ENCODE data around the gene MGME1. TPM values are rescaled to one million over a fixed set of nuclear protein-coding genes. Genes with fewer than 3 reads are reported as not detected.

Gene MGME1
- total RNA-seq (10 to 100 TPM; 29.2 to 31.8 TPM), polyA plus RNA-seq (11.9 TPM)

- ChIA-PET POLR2A (interaction anchor here (1.0 to 2.7 kb wide), 5 partner anchors 13 to 538 kb away, joined by 3 to 17 read pairs (median 4); partner anchors contain the start of genes RRBP1 and ZNF133), CTCF (interaction anchor here (0.8 to 4.1 kb wide), 7 partner anchors 27 to 399 kb away, joined by 3 to 22 read pairs (median 4); partner anchors contain the start of genes DSTN, KAT14, PET117 and RRBP1)
- H3K36me3 Mint-ChIP-seq, result peaks cover 0 to 33% (median 0%) of the 10 kb centered on the region in 3 donors
- Histone ChIP-seq H3K27ac (ENCODE audit: low read depth, low read length) (peak within 1 kb of the TSS; percentile 90), H3K4me3 (ENCODE audit: low read length) (peak within 1 kb of the TSS; percentile 95), H3K4me1 (ENCODE audit: insufficient read depth, low read length) (peaks cover 61% of the 10 kb centered on the region), H3K27me3 (ENCODE audit: insufficient read depth, low read length, poor library complexity, severe bottlenecking) (no peaks in the 10 kb centered on the region), H3K36me3 (ENCODE audit: insufficient read depth, low read length) (no peaks in the 10 kb centered on the region), H3K9me3 (ENCODE audit: low read length) (no peaks in the 10 kb centered on the region)
- H3K4me1 Mint-ChIP-seq, result peaks cover 68 to 83% (median 78%) of the 10 kb centered on the region in 3 donors
- H3K27me3 Mint-ChIP-seq, result no peaks in the 10 kb centered on the region
- peak; percentile 97 to 99 (median 99) for DNase-seq
- H3K27ac Mint-ChIP-seq, result peak within 1 kb of the TSS; percentile 97 to 99 (median 98)
- H3K9me3 Mint-ChIP-seq, result no peaks in the 10 kb centered on the region
- H3K4me3 Mint-ChIP-seq, result peak within 1 kb of the TSS; percentile 92 to 98 (median 96)
These were observed at the start of gene MGME1, which contains the start of gene SNX5 for GRCh38 chr20:17968366-17969277. Gene MGME1 (plus strand): TSS chr20:17969018. CDS start chr20:17969860, 842 bp downstream. Gene SNX5 (minus strand): TSS chr20:17968794. CDS start chr20:17968425, 369 bp downstream.

DNA sequence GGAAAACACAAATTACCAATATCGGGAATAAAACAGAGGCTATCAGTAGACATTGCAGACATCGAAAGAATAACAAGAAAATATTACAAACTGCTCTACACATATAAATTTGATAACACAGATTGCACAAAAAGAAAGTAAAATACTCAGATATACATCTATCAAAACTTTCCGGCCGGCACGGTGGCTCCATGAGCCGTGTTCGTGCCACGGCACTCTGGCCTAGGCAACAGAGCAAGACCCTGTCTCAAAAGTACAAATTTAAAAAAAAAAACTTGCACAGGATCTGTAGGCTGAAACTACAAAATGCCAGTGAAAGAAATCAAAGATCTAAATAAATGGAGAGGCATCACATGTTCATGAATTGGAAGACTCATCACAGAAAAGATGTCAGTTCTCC lies 49.7 kb upstream of the MGME1 start:
- H3K27me3 ChIP-seq (ENCODE audit: insufficient read depth, low read length, poor library complexity, severe bottlenecking), result no peaks in the 10 kb centered on the region
- Mint-ChIP-seq H3K27ac (no peak overlapping the region), H3K9me3 (no peaks in the 10 kb centered on the region), H3K27me3 (peaks cover 8 to 20% of the 10 kb centered on the region in 2 donors), H3K36me3 (no peaks in the 10 kb centered on the region), H3K4me1 (no peaks in the 10 kb centered on the region), H3K4me3 (no peak overlapping the region)
- no peaks in the 10 kb centered on the region for H3K36me3 ChIP-seq (ENCODE audit: insufficient read depth, low read length)
- H3K9me3 ChIP-seq (ENCODE audit: low read length), result no peaks in the 10 kb centered on the region
- POLR2A ChIA-PET, result no interaction called here
- CTCF ChIA-PET, result no interaction called here
- H3K4me1 ChIP-seq (ENCODE audit: insufficient read depth, low read length), result no peaks in the 10 kb centered on the region
- no peak overlapping the region for H3K4me3 ChIP-seq (ENCODE audit: low read length)
- H3K27ac ChIP-seq (ENCODE audit: low read depth, low read length), result no peak overlapping the region
- no peak for DNase-seq

GRCh38 chr20:17921774-17922173 lies 47.0 kb upstream of the MGME1 start:
- H3K4me3 ChIP-seq (ENCODE audit: low read length), result no peak overlapping the region
- H3K9me3 ChIP-seq (ENCODE audit: low read length), result no peaks in the 10 kb centered on the region
- no peak overlapping the region for H3K4me3 Mint-ChIP-seq
- no peaks in the 10 kb centered on the region for H3K36me3 ChIP-seq (ENCODE audit: insufficient read depth, low read length)
- POLR2A ChIA-PET, result no interaction called here
- H3K27ac Mint-ChIP-seq, result no peak overlapping the region
- no peaks in the 10 kb centered on the region for H3K4me1 ChIP-seq (ENCODE audit: insufficient read depth, low read length)
- no peak overlapping the region for H3K27ac ChIP-seq (ENCODE audit: low read depth, low read length)
- H3K27me3 ChIP-seq (ENCODE audit: insufficient read depth, low read length, poor library complexity, severe bottlenecking), result no peaks in the 10 kb centered on the region
- DNase-seq, result no peak
- no peaks in the 10 kb centered on the region for H3K36me3 Mint-ChIP-seq
- CTCF ChIA-PET, result no interaction called here
- H3K4me1 Mint-ChIP-seq, result no peaks in the 10 kb centered on the region
- peaks cover 3 to 21% of the 10 kb centered on the region in 2 donors for H3K27me3 Mint-ChIP-seq
- H3K9me3 Mint-ChIP-seq, result no peaks in the 10 kb centered on the region

GRCh38 chr20:17925141-17925939 lies 43.5 kb upstream of the MGME1 start:
- ChIA-PET POLR2A (no interaction called here), CTCF (no interaction called here)
- H3K4me1 Mint-ChIP-seq, result no peaks in the 10 kb centered on the region
- H3K27me3 Mint-ChIP-seq, result peaks cover 6 to 24% of the 10 kb centered on the region in 2 donors
- no peak for DNase-seq
- no peaks in the 10 kb centered on the region for H3K36me3 Mint-ChIP-seq
- H3K27ac Mint-ChIP-seq, result no peak overlapping the region
- H3K4me1 ChIP-seq (ENCODE audit: insufficient read depth, low read length), result no peaks in the 10 kb centered on the region
- no peaks in the 10 kb centered on the region for H3K9me3 Mint-ChIP-seq
- no peaks in the 10 kb centered on the region for H3K9me3 ChIP-seq (ENCODE audit: low read length)
- H3K27me3 ChIP-seq (ENCODE audit: insufficient read depth, low read length, poor library complexity, severe bottlenecking), result no peaks in the 10 kb centered on the region
- H3K4me3 ChIP-seq (ENCODE audit: low read length), result no peak overlapping the region
- no peak overlapping the region for H3K4me3 Mint-ChIP-seq
- H3K36me3 ChIP-seq (ENCODE audit: insufficient read depth, low read length), result no peaks in the 10 kb centered on the region
- H3K27ac ChIP-seq (ENCODE audit: low read depth, low read length), result no peak overlapping the region

DNA sequence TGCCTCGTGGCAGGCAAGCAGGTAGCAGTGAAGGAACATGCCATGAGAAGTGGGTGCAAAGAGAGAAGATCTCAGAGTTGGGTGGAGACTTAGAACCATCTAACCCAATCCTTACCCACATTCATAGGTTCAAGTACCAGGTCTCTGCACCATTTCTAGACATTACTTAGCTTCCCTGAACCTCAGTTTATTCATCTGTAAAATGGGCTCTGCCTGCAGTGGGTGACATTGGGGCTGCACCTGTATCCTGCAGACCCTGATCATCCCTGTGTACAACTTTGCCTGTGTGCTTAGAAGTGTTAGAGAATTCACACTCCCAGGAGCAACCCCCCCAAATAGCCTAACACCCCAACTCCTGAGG lies 42.9 kb upstream of the MGME1 start:
- Histone ChIP-seq H3K27me3 (ENCODE audit: insufficient read depth, low read length, poor library complexity, severe bottlenecking) (no peaks in the 10 kb centered on the region), H3K9me3 (ENCODE audit: low read length) (no peaks in the 10 kb centered on the region), H3K36me3 (ENCODE audit: insufficient read depth, low read length) (no peaks in the 10 kb centered on the region), H3K27ac (ENCODE audit: low read depth, low read length) (no peak overlapping the region), H3K4me1 (ENCODE audit: insufficient read depth, low read length) (no peaks in the 10 kb centered on the region), H3K4me3 (ENCODE audit: low read length) (no peak overlapping the region)
- Mint-ChIP-seq H3K27me3 (peaks cover 7 to 24% of the 10 kb centered on the region in 2 donors), H3K27ac (no peak overlapping the region), H3K4me1 (no peaks in the 10 kb centered on the region), H3K36me3 (no peaks in the 10 kb centered on the region), H3K9me3 (no peaks in the 10 kb centered on the region), H3K4me3 (no peak overlapping the region)
- ChIA-PET POLR2A (no interaction called here), CTCF (interaction anchor here (1.2 to 1.5 kb wide), 2 partner anchors 13 to 244 kb away, joined by 3 to 4 read pairs; partner anchors contain the start of gene RRBP1)
- DNase-seq, result no peak

GRCh38 chr20:17928211-17928611 lies 40.6 kb upstream of the MGME1 start:
- H3K27me3 Mint-ChIP-seq, result peaks cover 4 to 27% of the 10 kb centered on the region in 2 donors
- Histone ChIP-seq H3K27me3 (ENCODE audit: insufficient read depth, low read length, poor library complexity, severe bottlenecking) (no peaks in the 10 kb centered on the region), H3K4me1 (ENCODE audit: insufficient read depth, low read length) (no peaks in the 10 kb centered on the region), H3K9me3 (ENCODE audit: low read length) (no peaks in the 10 kb centered on the region), H3K4me3 (ENCODE audit: low read length) (no peak overlapping the region), H3K27ac (ENCODE audit: low read depth, low read length) (no peak overlapping the region), H3K36me3 (ENCODE audit: insufficient read depth, low read length) (no peaks in the 10 kb centered on the region)
- H3K36me3 Mint-ChIP-seq, result peaks cover 0 to 5% (median 0%) of the 10 kb centered on the region in 3 donors
- peaks cover 0 to 2% (median 0%) of the 10 kb centered on the region in 5 donors for H3K9me3 Mint-ChIP-seq
- DNase-seq, result no peak
- H3K27ac Mint-ChIP-seq, result peak overlapping the region in 1 of 8 donors; percentile 69
- POLR2A ChIA-PET, result no interaction called here
- CTCF ChIA-PET, result no interaction called here
- no peaks in the 10 kb centered on the region for H3K4me1 Mint-ChIP-seq
- H3K4me3 Mint-ChIP-seq, result no peak overlapping the region

GRCh38 chr20:17928633-17929311 lies 40.0 kb upstream of the MGME1 start:
- Histone ChIP-seq H3K27me3 (ENCODE audit: insufficient read depth, low read length, poor library complexity, severe bottlenecking) (no peaks in the 10 kb centered on the region), H3K9me3 (ENCODE audit: low read length) (no peaks in the 10 kb centered on the region), H3K4me1 (ENCODE audit: insufficient read depth, low read length) (no peaks in the 10 kb centered on the region), H3K36me3 (ENCODE audit: insufficient read depth, low read length) (no peaks in the 10 kb centered on the region), H3K27ac (ENCODE audit: low read depth, low read length) (no peak overlapping the region), H3K4me3 (ENCODE audit: low read length) (no peak overlapping the region)
- Mint-ChIP-seq H3K36me3 (peaks cover 0 to 5% (median 0%) of the 10 kb centered on the region in 3 donors), H3K27ac (peak overlapping the region in 1 of 8 donors; percentile 69), H3K4me3 (no peak overlapping the region), H3K27me3 (peaks cover 4 to 27% of the 10 kb centered on the region in 2 donors), H3K4me1 (no peaks in the 10 kb centered on the region), H3K9me3 (peaks cover 0 to 2% (median 0%) of the 10 kb centered on the region in 5 donors)
- CTCF ChIA-PET, result no interaction called here
- DNase-seq, result no peak
- POLR2A ChIA-PET, result no interaction called here
